Stimulated activated memory B cell treated with anti-CD40 and anti-IgM and Interleukin-4, amounts not matched to agents 10 μg/mL and 1 μg/mL and 100 μg/mL, for 72 hours (primary cell): Measurements from ENCODE around the gene SCGN.

Experiments used
- ATAC-seq: fragments of 150-1000 bp; cut with Tn5 transposase; 2 replicates; pipeline ENCODE4 v1.10.0; 2021
- H3K27ac Mint-ChIP-seq: one replicate; pipeline ENCODE4 v1.8.0; 2022; ENCODE audit warnings: mild to moderate bottlenecking, mixed read lengths
- H3K27me3 Mint-ChIP-seq: one replicate; pipeline ENCODE4 v1.8.0; 2022; ENCODE audit warnings: mixed read lengths
- H3K36me3 Mint-ChIP-seq: one replicate; pipeline ENCODE4 v1.8.0; 2022; ENCODE audit warnings: mixed read lengths
- H3K4me1 Mint-ChIP-seq: one replicate; pipeline ENCODE4 v1.8.0; 2022; ENCODE audit warnings: mixed read lengths
- H3K4me3 Mint-ChIP-seq: one replicate; pipeline ENCODE4 v1.8.0; 2022; ENCODE audit warnings: mild to moderate bottlenecking, moderate library complexity, mixed read lengths
- H3K9me3 Mint-ChIP-seq: one replicate; pipeline ENCODE4 v1.8.0; 2022; ENCODE audit warnings: mixed read lengths

The SCGN gene

GRCh38 chr6:25629198-25629576 is 22.8 kb upstream of the SCGN start:
- no peak overlapping the region for H3K4me3 Mint-ChIP-seq
- H3K9me3 Mint-ChIP-seq, result no peaks in the 10 kb centered on the region
- H3K27ac Mint-ChIP-seq, result no peak overlapping the region
- H3K36me3 Mint-ChIP-seq, result no peaks in the 10 kb centered on the region
- ATAC-seq, result no peak
- H3K27me3 Mint-ChIP-seq, result peaks cover 59% of the 10 kb centered on the region
- H3K4me1 Mint-ChIP-seq, result no peaks in the 10 kb centered on the region

- Mint-ChIP-seq H3K9me3 (no peaks in the 10 kb centered on the region), H3K27ac (no peak overlapping the region), H3K4me1 (no peaks in the 10 kb centered on the region), H3K27me3 (peaks cover 65% of the 10 kb centered on the region), H3K4me3 (no peak overlapping the region), H3K36me3 (no peaks in the 10 kb centered on the region)
- ATAC-seq, result no peak
These were observed 21.3 kb upstream of the SCGN start for GRCh38 chr6:25630508-25631278.

- no peaks in the 10 kb centered on the region for H3K36me3 Mint-ChIP-seq
- H3K4me1 Mint-ChIP-seq, result no peaks in the 10 kb centered on the region
- no peak overlapping the region for H3K27ac Mint-ChIP-seq
- ATAC-seq, result no peak
- peaks cover 6% of the 10 kb centered on the region for H3K9me3 Mint-ChIP-seq
- peaks cover 41% of the 10 kb centered on the region for H3K27me3 Mint-ChIP-seq
- H3K4me3 Mint-ChIP-seq, result no peak overlapping the region
These were observed 16.1 kb upstream of the SCGN start for GRCh38 chr6:25635886-25636317.

DNA sequence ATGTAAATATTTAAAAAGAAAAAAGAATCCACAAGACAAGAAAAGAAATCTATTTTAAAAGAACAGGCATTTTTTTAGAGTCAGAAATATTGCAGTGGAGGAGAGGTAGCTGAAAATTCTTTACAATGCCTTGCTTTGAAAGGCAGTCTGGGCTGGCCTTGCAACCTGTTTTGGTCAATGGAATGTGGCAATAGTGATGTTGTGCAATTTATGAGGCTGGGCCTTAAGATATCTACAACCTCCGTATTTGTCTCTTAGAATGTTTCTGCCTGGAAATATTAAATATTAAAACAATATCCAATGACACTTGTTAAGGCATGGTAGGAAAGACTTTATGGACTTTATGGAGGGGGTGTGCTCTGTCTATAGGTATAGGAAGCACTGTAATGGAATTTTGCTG is 14.8 kb upstream of the SCGN start:
- H3K9me3 Mint-ChIP-seq, result peaks cover 8% of the 10 kb centered on the region
- H3K4me1 Mint-ChIP-seq, result no peaks in the 10 kb centered on the region
- H3K27me3 Mint-ChIP-seq, result peaks cover 44% of the 10 kb centered on the region
- no peaks in the 10 kb centered on the region for H3K36me3 Mint-ChIP-seq
- H3K4me3 Mint-ChIP-seq, result no peak overlapping the region
- no peak overlapping the region for H3K27ac Mint-ChIP-seq
- no peak for ATAC-seq

DNA sequence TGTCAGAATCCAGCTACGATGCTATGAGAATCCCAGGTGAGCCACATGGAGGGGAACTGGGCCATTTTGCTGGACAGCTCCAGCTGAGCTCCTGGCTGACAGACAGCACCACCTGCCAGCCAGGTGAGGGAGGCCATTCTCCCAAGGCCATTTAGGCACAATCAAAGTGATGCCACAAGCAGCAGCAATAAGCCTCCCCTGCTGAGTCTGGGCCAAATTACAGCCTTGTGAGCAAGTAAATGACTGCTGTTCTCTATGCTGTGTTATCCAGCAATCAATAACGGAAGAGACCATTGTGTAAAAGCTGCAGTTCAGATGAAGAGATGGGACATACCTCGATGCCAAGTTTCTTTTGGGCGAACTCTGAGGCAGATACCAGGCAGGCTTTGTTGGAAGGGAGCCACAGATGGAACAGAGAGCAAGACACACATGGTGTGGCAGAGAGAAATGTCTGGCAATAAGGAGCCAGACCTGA is 14.0 kb upstream of the SCGN start:
- H3K4me3 Mint-ChIP-seq, result no peak overlapping the region
- H3K9me3 Mint-ChIP-seq, result peaks cover 8% of the 10 kb centered on the region
- peaks cover 47% of the 10 kb centered on the region for H3K27me3 Mint-ChIP-seq
- no peak overlapping the region for H3K27ac Mint-ChIP-seq
- H3K4me1 Mint-ChIP-seq, result no peaks in the 10 kb centered on the region
- no peak for ATAC-seq
- no peaks in the 10 kb centered on the region for H3K36me3 Mint-ChIP-seq

- Mint-ChIP-seq H3K36me3 (no peaks in the 10 kb centered on the region), H3K9me3 (peaks cover 8% of the 10 kb centered on the region), H3K27me3 (peaks cover 48% of the 10 kb centered on the region), H3K4me1 (no peaks in the 10 kb centered on the region), H3K4me3 (no peak overlapping the region), H3K27ac (no peak overlapping the region)
- no peak for ATAC-seq
These were observed 12.4 kb upstream of the SCGN start for GRCh38 chr6:25639653-25640052.

GRCh38 chr6:25640446-25640845 is 11.6 kb upstream of the SCGN start:
- no peak overlapping the region for H3K27ac Mint-ChIP-seq
- H3K4me3 Mint-ChIP-seq, result no peak overlapping the region
- no peaks in the 10 kb centered on the region for H3K36me3 Mint-ChIP-seq
- peaks cover 55% of the 10 kb centered on the region for H3K27me3 Mint-ChIP-seq
- H3K9me3 Mint-ChIP-seq, result peaks cover 8% of the 10 kb centered on the region
- no peaks in the 10 kb centered on the region for H3K4me1 Mint-ChIP-seq
- no peak for ATAC-seq

GRCh38 chr6:25640891-25641290 is 11.1 kb upstream of the SCGN start:
- H3K27me3 Mint-ChIP-seq, result peaks cover 59% of the 10 kb centered on the region
- H3K27ac Mint-ChIP-seq, result no peak overlapping the region
- ATAC-seq, result no peak

DNA sequence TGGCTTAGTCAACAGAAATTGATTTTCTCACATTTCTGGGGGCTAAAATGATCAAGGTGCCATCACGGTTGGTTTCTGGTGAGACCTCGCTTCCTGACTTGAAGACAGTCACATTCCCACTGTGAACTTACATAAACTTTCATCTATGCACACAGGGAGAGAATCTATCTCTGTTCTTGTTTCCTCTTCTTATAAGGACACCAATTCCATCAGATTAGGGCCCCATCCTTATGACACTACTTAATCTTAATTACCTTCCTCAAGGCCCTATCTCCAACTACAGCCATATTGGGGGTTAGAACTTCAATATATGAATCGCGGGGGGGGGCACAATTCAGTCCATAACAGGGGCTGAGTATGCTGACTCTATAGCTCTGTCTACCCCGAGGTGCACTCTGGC is 10.6 kb upstream of the SCGN start:
- no peak for ATAC-seq
- H3K4me3 Mint-ChIP-seq, result no peak overlapping the region
- H3K27ac Mint-ChIP-seq, result no peak overlapping the region
- H3K27me3 Mint-ChIP-seq, result peaks cover 64% of the 10 kb centered on the region
- peaks cover 8% of the 10 kb centered on the region for H3K9me3 Mint-ChIP-seq
- no peaks in the 10 kb centered on the region for H3K4me1 Mint-ChIP-seq
- H3K36me3 Mint-ChIP-seq, result no peaks in the 10 kb centered on the region

More at GRCh38 chr6:25640891-25641290, 11.1 kb upstream of the SCGN start:
- H3K4me3 Mint-ChIP-seq, result no peak overlapping the region
- peaks cover 8% of the 10 kb centered on the region for H3K9me3 Mint-ChIP-seq
- H3K36me3 Mint-ChIP-seq, result no peaks in the 10 kb centered on the region
- H3K4me1 Mint-ChIP-seq, result no peaks in the 10 kb centered on the region

DNA sequence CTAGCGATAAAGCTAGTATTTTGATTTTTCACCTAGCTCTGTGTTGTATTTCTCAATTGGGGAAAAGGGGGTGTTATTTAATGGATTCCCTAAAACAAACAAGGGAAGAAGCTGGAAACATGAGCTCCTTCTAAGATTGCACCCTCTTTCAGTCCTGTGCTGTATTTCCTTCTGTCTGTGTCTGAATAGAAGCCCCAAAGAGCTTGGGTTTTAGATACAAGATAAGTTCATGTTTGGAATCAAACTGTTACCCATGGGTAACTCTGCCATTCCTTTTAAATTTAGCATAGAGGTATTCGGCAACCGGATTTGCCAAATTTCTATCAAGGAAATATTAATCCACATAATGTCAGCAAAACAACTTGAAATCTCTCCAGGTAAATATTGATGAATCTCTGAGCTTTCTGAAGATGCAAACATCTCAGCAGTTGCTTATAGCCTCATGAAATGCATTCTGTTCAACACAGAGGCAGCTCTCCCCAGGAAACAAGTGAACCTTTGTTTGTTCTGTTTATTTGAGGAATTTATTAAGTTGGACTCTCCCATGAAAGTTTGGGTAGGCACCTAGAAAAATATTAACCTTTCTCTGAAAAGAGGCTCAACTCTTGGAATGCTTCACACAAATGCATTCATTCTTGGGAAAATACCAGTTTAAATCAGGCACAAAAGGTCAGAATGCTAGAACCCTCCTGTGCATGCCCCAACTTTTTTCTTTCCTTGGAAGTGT is 9.9 kb upstream of the SCGN start:
- no peaks in the 10 kb centered on the region for H3K36me3 Mint-ChIP-seq
- no peak overlapping the region for H3K27ac Mint-ChIP-seq
- peaks cover 70% of the 10 kb centered on the region for H3K27me3 Mint-ChIP-seq
- ATAC-seq, result no peak
- no peak overlapping the region for H3K4me3 Mint-ChIP-seq
- H3K4me1 Mint-ChIP-seq, result no peaks in the 10 kb centered on the region
- H3K9me3 Mint-ChIP-seq, result peaks cover 5% of the 10 kb centered on the region

DNA sequence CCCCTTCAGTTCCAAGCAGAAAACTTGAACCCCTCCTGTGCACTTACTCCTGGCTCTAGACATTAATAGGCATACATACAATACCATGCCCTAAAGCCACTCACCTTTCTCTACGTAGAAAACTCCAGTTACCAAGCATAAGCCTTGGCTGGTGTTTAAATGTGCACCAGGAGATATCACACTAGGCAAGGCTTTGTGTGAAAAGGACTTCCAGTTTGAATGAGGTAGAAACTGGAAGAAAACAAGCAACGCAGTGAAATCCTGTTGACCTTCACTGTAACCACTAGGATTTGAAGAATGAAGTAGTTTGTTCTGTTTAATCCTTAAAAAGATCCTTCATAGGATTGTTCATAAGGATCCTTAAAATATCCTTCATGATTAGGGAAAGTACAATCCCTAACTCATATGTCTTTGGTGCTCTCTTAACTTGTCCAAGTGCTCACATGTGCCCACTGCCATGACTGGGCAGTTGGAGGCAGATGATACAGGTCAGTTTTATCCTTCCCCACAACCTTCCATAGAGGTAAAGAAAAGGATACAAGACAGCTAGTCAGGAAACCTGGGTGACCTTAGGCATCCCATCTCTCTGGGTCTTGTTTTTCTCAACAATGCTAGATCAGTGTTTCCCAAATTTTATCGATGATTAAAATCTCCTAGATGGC is 9.2 kb upstream of the SCGN start:
- no peak overlapping the region for H3K4me3 Mint-ChIP-seq
- H3K27ac Mint-ChIP-seq, result no peak overlapping the region
- no peaks in the 10 kb centered on the region for H3K4me1 Mint-ChIP-seq
- H3K36me3 Mint-ChIP-seq, result no peaks in the 10 kb centered on the region
- peaks cover 5% of the 10 kb centered on the region for H3K9me3 Mint-ChIP-seq
- no peak for ATAC-seq
- peaks cover 70% of the 10 kb centered on the region for H3K27me3 Mint-ChIP-seq

DNA sequence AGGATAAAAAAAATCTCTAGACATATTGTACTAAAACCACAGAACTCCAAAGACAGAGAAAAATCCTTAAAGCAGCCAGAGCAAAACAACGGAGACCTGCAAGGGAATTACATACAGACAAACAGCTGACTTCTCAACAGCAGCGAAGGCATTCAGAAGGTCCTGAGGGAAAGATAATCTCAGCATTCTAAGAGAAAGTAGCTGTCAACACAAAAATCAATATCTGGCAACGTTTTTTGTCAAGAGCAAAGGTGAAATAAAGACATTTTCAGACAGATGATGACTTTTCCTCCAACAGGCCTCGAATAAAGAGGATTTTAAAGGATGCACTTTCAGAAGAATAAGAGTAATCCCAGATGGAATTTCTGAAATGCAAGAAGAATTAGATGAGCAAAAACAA is 6.1 kb upstream of the SCGN start:
- Mint-ChIP-seq H3K27me3 (peaks cover 67% of the 10 kb centered on the region), H3K36me3 (no peaks in the 10 kb centered on the region), H3K9me3 (peaks cover 2% of the 10 kb centered on the region), H3K27ac (no peak overlapping the region), H3K4me1 (no peaks in the 10 kb centered on the region), H3K4me3 (no peak overlapping the region)
- ATAC-seq, result no peak

GRCh38 chr6:25649611-25650010 is 2.4 kb upstream of the SCGN start:
- Mint-ChIP-seq H3K9me3 (no peaks in the 10 kb centered on the region), H3K27ac (no peak overlapping the region), H3K4me1 (no peaks in the 10 kb centered on the region), H3K36me3 (no peaks in the 10 kb centered on the region), H3K27me3 (peaks cover 55% of the 10 kb centered on the region), H3K4me3 (no peak overlapping the region)
- ATAC-seq, result no peak

DNA sequence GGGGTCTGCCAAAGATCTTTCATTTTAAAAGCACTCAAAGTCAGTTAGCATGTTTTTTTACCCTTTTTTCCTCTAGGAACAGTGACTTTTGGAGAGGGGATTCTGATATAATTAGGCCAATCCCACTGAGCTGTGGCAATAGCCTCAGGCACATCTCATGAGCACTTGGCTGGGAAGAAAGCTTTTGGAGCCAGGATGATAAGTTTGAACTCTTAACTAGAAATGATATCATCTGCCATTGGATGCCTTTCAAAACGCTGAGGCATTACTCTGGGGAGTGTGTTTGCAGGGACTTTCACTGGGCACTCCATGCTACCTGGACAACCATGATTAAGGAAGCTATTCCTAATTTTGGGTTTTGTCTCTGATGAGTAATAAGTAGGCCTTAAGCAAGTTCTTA is 3.7 kb downstream of the SCGN start:
- Mint-ChIP-seq H3K27ac (no peak overlapping the region), H3K27me3 (peaks cover 34% of the 10 kb centered on the region), H3K9me3 (no peaks in the 10 kb centered on the region), H3K36me3 (no peaks in the 10 kb centered on the region), H3K4me3 (no peak overlapping the region), H3K4me1 (no peaks in the 10 kb centered on the region)
- ATAC-seq, result no peak

DNA sequence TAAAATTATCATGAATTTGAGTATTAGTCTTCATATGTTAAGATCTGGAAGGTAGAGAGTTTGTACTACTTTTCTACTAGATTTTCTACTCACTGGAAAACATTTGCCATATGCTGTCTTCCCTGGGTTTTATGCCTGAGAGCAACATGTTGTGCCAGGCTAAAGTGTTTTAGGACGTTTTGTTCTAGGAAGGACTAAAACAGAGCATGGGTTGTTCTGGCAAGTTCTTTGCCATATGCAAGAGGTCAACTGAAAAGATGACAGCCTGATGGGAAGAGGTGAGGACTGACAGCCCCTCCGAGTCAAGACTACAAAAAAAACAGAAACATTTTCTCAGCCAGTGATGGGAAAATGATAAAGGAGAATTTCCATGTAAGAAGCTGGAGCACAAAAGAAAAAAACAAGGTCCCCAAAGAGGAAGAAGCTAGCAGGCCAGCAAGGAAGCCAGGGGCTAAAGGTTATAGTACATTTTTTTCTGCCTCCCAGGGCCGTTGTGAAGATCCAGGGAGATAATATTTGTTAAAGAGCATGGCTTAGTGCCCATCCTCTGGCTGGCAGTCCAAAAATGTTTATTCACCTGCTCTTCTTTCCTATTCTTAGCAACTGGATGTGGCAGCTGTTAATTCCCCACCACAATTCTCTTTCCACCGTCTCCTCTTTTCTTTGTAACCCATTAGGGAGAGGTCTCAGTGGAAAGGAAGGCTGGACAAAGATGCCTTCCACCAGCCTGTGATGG is 7.8 kb downstream of the SCGN start:
- no peaks in the 10 kb centered on the region for H3K36me3 Mint-ChIP-seq
- H3K9me3 Mint-ChIP-seq, result no peaks in the 10 kb centered on the region
- H3K4me1 Mint-ChIP-seq, result no peaks in the 10 kb centered on the region
- H3K4me3 Mint-ChIP-seq, result no peak overlapping the region
- H3K27me3 Mint-ChIP-seq, result peaks cover 25% of the 10 kb centered on the region
- no peak for ATAC-seq
- no peak overlapping the region for H3K27ac Mint-ChIP-seq
